ENCODE results near the gene TUBB.

The TUBB gene

DNA sequence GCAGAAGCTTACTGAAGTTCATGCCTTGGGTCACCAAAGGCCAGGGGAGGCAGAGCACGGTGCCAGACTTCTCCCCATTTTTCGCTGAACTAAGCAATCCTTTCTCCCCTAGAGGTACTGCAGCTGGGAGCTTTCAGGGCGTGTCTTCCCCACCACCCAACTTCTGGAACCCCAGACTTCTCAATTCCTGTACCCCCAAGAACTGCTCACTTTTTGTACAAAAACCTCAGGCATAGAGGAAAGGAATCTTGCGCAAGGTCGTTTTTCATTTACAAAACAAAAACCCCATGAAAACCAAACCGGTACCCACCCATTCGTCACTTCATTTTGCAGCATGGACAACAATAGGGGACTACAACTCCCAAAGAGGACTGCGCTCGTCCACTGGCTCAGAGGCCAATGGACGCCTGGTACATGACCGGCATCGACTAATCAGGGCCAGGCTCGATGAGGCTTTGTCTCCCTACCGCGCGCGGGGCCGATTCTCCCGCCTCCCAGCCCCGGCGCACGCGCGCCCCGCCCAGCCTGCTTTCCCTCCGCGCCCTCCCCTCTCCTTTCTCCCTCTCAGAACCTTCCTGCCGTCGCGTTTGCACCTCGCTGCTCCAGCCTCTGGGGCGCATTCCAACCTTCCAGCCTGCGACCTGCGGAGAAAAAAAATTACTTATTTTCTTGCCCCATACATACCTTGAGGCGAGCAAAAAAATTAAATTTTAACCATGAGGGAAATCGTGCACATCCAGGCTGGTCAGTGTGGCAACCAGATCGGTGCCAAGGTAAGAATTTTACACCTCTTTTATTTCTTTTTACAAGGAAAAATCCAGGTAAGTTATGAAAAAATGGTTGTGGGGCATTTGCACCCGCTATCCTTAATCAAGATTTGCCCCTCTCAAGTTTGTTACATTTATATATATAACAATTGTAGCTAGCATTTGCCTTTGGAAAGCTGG, at the start of gene TUBB:
Gene TUBB (plus strand): TSS at position 562 of the 947 bp plus-strand sequence. CDS start 155 bp downstream, at position 717.
- peak; percentile 96 for DNase-seq

DNA sequence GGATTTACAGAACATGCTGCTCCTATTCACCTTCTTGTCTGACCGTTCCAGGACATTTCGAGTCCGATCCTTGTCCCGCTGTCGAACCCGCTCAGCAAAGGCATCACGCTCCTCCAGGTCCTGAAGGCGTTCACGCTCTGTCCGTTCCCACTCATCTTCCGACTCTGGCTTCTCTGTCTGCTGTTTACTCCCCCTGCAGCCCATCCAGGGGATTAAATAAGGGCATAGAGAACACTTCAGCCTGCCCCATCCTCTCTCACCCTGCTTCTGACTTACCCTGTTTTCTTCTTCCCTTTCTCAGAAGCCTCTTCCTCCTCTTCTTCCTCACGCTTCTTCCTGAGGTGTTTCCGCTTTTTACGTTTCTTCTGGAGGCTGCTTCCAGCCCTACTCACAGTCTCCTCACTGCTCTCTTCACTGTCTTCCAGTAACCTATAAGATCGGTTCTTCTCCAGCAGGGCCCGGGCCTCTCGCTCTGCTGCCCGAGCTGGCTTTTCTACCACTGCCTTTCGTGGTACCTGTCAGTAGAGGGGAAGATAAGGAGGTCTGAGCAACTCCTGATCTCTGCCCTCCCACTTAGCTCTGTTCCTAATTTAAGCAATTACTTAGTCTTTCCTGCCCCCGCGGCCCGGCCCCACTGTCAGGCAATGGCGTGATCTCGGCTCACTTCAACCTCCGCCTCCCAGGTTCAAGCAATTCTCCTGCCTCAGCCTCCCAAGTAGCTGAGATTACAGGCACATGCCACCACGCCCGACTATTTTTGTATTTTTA, 49.2 kb upstream of the TUBB start:
- no peak for DNase-seq

DNA sequence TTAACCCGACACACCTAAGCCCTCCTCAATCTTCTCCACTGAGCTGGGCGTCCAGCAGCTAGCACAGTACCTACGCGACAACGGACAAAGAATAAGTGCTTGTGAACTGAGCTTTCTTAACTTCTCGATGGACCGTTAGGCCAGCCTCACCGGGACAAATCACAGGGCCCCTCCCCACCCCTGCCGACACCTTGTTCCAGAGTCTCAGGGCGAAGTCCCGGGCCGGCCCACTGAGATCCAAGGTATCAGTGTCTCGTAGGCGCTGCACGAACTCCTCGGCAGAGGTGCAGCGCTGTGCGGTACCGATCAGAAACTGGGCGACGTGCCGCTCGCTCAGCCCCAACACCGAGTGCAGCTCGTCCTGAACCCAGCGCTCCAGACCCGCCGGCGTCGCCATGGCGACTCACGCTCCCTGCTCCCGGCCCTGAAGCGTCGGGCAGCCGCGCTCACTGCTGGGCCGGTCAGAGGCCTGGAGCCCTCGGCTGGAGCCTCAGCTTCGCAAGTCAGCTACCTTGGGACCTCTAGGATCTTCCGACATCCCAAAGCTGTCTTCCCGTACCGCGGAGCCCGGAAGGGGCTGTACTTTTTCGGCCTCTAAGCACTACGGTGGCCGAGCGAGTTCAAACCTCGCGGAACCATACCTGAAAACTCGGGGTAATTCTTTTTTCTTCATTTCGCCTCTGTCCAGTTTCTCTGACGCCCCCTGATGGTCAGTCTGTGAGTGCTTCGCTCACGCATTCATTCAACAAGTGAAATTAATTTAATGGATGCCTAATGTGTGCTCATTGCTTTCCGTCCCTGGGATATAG, 47.5 kb upstream of the TUBB start, which contains the start of gene DHX16:
Gene DHX16 (minus strand): TSS at position 562 of the 809 bp plus-strand sequence. CDS start 165 bp downstream, at position 397.
- peak; percentile 88 for DNase-seq

DNA sequence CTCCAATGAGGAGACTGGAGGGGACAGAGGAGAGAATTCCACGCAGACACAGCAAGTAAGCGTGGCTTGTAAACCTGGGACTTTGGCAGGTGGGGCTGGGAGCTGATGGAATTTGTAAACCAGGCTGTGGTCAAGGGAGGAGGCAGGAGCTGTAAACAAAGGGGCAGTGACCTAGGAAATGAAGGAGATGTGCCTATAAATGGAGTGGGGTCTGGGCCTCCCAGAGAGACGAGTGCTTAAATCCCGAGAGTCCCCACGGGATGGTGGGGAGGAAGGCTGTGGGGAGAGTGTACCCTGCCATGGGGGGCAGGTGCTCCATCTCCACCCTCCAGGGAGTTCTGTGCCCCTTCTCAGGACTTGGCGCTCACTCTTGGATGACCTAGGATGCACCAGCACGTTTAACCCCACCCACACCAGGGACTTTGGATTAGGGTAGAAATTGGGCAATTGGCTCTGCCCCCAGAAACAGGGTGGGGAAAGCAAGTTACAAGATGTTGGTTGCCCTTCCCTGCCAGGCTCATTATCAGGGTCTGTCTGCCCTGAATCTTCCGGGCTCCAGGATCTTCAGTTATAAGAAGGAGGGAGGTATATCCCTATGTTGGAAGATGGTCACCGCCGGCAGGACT, 43.4 kb upstream of the TUBB start:
- DNase-seq = no peak

DNA sequence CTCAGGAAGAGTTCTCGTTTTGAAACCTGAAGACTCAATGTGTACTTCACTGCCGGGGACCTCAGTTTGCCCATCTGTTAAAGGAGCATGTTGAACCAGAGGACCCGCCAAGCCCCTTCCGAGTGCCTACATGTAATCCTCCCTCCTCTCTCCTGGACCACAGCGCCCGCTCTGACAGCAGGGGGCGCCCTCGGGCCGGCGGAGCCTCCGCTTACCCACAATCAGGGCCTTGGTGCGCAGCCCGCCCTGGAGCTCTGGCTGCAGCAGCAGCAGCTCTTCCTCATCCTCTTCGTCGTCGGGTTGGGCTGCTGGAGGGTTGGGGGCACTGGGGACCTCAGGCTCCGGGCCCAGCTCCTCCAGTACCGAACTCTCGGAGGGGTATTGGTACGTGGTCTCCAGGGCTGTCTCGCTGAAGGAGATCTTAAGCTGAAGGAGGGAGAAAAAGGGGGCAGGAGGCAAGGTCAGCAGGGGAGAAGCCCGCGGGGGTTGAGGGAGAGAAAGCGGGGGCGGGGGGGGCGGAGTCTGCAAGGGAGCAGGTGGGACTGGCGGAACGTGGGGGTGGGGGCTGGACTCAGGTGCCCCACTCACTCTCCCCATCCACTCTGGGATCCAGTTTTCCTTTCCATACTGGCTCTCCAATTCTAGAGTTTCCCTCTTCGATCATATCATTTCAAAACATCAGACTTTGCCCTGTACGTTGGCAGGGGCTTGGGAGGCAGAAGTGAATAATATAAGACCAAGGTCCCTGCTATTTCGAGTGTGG, 41.0 kb upstream of the TUBB start:
- peak; percentile 39 for DNase-seq

DNA sequence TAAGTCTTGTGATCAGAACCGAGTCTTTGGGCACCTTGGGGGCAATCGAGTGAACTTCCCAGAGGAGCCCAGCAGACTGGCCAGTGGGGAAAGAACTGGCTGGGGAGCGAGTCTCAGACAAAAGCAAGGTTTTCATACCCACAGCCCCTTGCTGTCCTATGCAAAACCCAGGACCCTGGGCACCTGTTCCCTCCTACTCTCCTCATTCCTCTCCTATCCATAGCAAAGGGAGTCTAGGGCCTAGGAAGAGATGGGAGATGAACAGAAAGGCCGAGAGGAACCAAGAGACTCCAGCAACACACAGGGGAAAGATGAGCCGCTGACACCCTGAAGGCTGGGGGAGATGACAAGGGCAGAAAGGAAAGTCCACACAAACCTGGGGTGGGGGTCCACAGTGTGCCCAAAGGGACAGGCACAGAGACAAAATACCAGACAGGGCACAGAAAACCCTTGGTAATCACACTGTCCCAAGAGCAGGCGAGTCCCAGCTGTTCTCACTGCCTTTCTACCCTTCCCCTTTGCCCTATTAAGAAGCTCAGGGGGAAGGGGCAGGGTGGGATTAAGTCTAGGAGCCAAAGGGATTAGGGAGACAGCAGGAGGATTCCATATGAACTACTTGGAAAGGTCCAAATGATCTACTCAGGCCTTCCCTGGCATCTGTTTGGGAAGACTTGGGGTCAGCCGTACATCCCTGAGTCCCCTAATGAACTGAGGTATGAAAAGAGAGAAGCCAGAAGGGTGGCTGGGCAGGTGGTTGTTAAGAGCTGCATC, 40.2 kb upstream of the TUBB start:
- DNase-seq = no peak

DNA sequence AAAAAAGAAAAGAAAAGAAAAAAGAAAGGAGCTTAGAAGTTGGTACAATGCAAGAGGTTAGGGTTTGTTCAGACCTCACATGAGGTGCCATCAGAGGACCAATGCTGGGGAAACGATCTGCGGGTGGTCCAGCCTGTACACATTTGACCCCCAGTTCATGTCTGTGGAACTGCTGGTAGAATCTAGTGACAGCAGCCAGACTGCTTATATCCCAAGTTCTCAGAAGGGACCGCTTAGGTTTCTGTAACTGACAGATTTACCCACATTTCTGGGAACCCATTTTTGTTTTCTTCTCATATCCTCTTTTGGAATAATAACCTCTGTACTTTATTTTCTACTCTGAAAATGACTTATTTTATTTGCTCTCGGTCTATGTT, 38.4 kb upstream of the TUBB start:
- no peak for DNase-seq

DNA sequence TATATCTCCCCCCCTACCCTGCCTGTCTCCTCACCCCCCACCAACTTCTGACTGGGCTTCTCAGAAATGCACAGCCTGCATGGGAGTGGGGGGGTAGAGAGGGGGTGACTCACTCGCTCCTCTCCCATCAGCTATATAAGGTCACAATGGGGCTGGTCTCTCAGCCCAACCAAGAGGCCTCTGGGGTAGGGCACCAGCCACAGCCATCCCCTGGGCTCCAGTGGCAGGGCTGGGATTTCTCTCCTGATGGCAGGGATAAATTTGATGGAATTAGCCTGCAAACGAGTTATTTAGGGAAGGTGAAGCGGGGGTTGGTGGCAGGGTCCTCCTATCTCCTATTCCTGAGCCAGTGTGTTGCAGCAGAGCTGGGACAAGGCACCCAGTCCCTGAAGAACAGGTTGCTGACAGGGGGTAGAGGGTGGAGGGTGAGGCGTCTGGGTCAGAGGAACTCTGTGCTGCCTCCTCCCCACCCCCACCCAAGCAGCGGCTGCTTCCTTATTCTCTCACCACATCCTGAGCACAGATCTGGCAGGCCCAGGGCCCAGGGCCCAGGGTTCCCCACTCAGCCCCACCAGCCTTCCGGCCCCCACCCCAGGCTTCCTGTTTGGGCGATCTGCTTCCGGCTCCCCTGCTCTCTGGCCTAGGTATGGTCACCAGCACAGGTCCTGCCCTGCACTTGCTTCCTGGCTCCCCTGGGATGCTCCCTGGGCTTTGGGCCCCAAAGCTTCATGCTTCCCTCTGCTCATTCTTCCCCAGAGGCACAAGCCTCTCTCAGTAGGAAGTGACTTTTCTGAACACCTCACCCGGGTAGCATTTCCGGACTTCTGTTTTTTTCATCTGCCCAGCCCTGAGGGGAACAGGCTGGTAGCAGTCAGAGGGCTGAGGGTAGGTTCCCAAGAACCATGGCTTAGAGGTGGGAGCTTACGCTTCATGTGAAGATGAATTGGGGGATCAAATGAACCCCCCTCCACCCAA, 37.7 kb upstream of the TUBB start:
- no peak for DNase-seq

DNA sequence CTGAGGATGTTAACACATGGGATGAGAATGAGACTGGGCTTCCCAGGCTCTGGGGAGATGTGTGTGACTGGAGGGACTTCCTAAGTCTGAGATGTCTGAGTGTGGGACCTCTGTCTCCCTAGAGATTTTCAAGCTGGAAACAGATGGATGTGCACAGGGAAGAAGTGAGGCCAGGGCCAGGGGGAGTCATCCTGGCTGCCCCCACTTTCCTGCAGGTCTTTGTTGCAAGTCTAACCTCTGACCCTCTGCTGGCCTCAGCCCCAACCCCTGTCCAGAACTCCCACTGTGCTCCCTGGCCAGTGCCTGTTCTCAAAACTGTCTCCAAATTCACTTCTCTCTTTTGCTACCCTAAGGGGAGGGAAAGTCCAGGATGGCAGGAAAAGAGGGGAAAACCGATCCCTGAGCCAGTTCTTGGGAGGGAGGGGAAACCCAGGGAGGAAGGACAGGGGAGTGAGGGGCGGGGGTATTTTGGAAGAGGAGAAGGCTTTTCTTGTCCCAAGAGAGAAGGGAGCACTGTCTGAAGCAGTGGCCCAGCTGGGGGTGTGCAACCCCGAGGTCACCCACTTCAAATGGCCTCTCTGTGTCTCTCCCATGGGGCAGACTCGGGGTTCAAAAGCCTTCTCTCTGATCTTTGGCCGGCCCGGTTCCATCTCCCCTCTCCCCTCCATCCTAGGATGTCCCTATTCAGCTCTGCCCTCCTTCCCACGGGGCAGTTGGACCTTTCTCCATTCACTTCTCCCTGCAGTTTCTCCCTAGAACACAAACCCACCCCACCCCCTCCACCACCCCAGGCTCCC, 36.8 kb upstream of the TUBB start:
- no peak for DNase-seq

DNA sequence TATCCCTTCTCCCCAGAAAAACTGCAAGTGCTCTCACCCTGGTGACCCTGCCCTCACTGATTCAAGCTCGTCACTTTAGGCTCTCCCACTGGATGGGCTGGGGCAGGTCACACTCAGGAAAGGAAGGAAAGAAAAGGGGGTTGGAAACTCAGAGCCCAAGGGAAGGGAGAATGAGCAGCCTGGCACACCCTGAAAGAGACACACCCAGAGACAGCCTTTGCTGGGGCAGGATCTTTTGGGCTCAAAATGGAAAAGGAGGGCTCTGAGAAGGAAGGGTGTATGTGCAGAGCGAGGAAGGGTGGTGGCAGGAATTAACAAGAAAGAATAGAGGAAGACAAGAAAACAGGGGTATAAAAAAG, 36.2 kb upstream of the TUBB start:
- DNase-seq = no peak

DNA sequence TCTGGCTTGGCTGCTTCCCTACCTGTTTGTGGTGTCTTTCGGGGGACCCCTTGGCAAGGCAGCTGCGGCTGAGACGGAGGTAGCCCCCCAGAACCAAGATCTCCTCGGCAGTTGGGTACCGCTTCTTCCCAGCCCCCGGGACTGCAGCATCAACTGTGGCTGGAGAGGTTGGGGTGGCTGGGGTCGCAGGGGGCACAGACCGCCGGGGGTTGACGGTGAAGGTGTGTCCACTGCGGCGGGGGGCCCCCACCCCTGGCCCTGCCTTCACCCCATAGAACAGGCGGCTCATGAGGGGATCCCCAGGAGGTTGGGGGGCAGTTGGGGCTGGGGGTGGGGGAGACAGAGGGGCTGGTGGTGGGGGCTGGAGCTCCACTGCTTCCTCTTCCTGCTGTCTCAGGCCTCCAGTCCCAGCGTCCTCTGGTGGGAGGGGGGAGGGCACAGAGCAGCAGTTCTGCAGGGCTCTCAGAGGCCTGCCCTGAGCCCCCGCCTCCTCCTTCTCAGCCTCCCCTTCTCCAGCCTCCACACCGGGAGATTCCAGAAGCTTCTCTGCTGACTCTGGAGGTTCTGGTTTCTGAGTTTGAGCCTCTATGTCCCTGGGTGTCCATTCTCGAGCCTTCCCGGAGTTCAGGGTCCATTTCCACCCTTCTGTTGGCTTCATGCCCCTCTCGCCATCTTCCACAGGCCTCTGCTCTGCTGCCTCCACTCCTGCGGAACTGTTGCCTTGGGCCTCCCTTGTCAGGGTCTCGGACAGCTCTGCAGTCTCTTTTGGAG, 35.6 kb upstream of the TUBB start:
- no peak for DNase-seq

DNA sequence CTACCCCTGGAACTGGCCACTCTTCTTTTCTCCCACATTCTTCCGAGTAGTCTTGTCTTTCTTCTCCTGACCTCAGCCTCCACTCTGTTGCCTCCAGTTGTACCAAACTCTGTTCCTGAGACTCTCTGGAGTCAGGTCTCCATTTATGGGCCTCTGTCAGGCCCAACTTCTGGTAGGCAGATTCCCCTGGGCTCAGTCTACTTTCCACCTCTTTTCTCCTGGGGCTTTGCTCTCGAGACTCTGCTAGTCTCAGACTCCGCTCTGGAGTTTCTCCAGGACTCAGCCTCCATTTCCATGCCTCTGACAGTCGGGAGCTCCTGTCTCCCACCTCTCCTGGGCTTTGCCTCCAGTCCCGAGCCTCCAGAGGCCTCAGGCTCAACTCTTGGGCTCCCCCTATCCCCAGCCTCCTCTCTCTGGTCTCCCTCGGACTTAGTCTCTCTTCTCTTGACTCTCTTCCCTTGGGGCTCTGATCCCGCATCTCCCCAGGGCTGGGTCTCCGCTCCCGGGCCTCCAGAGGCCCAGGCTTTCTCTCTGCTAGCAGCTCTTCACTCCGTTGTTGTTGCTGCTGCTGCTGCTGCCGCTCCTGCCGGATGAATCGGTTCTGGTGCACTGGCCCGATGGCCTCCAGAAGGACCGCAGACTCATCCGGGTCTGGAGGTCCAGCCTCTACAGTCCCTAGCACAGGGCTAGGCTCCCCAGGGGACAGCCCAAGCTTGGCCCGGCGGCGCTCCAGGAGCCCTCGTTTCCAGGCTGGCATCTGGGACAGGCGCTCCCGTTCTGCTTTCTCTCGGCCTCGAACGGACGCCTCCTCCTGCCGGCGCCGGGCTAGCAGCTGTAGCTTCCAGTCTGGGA, 34.8 kb upstream of the TUBB start:
- no peak for DNase-seq

DNA sequence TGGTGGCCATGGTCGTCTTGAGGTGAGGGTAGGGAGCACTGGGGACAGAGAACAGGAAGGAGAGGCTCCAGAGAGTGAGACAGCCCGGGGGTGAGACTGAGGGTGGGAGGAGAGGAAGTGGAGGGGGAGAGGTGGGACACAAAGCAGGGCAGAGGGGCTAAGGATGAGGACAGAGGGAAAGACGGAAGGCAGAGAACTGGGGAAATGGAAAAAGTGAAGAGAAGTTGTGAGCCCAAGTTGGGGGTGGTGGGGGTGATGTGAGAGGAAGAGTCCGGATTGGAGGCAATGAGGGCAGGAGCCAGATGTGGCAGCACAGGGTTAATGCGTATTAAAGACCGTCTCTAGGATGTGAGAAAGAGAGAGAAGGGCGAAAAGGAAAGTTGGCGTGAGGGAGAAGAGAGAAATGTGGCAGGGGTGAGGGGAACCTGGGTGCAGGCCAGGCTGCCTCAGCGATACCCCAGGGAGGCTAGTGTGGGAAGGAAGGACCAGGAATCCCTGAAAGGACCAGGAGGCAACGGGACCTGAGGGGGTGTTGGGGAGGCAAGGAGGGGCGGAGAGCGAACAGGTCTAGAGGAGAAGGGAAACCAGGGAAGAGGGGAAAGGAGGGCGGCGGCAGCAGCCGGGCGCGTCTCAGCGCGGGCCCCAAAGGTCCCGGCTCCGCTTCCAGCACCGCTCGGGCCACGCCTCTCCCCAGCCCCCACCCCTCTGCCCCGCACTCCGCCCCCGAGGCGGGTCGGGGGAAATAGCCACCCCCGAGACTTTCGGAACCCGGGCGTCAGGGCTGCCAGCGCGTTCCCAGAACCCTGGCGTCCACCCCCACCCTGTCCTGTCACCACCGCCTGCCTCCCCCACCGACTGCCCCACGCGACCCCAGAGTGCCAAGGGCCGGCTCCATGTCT, 33.9 kb upstream of the TUBB start, which contains the start of gene PPP1R18:
Gene PPP1R18 (minus strand): TSS at position 637 of the 899 bp plus-strand sequence. CDS start 627 bp downstream, at position 10.
- DNase-seq = no peak

DNA sequence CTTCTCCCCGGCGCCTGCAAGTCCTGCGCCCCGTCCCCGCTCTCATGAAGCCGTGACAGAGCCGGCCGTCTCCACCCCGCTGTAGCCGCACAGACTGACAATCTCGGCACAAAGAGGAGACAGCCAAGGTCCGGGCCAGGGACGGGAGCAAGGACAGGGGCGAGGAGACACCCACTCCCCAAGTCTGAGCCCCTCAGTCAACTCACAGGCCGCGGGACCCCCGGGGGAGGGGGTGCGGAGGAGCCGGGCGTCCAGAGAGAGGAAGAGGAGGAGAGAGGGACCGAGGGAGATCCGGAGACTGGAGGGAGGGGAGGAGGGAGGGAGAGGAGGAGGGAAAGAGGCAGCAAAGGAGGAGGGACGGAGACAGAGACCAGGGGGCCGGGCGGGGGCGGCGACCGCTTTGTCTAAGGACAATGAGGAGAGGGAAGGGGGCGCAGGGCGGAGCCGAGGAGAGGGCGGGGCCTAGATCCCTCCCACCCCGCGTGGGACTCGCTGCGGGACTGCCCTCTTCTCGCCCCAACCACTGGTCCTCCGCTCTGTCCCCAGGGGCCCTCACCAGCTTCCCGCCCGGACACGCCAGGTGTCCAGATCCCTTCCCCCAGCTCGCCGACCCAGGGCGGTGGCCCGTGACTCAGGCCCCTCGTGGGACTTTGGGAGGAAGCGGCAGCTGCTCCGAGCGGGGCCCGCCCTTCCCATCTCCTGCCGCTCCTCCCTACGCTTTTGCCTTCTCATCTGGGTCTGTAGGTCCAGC, 33.1 kb upstream of the TUBB start:
- peak; percentile 40 for DNase-seq

Measured in NCI-H1694 treated with DMSO at 0.1 percent for 48 hours (cell line).